H9 (cell line): ENCODE measurements around the gene NRG2. TPM values are rescaled to one million over a fixed set of nuclear protein-coding genes. Genes with fewer than 3 reads are reported as not detected.

Source experiments
- DNase-seq: peaks from one replicate; pipeline ENCODE4 v3.0.0-alpha.2; 2017
- H2AFZ ChIP-seq: one replicate; pipeline ENCODE4 v1.6.1; 2013; ENCODE audit warnings: mild to moderate bottlenecking, low read length, control low read depth, moderate library complexity
- H2AK5ac ChIP-seq: 2 replicates; pipeline ENCODE4 v1.6.1; 2013; ENCODE audit warnings: low read length, control low read depth, mixed read lengths; ENCODE audit not compliant: insufficient read length
- H2BK120ac ChIP-seq: one replicate; pipeline ENCODE4 v1.6.1; 2013; ENCODE audit warnings: low read depth, mild to moderate bottlenecking, low read length, control low read depth, inconsistent platforms; ENCODE audit not compliant: poor library complexity, severe bottlenecking
- H2BK12ac ChIP-seq: 2 replicates; pipeline ENCODE4 v1.6.1; 2013; ENCODE audit warnings: low read length, control low read depth, mixed read lengths, low read depth; ENCODE audit not compliant: insufficient read length
- H2BK15ac ChIP-seq: 2 replicates; pipeline ENCODE4 v1.6.1; 2013; ENCODE audit warnings: low read depth, low read length, control low read depth
- H2BK20ac ChIP-seq: one replicate; pipeline ENCODE4 v1.6.1; 2013; ENCODE audit warnings: low read depth, mild to moderate bottlenecking, low read length, control low read depth, inconsistent platforms; ENCODE audit not compliant: poor library complexity, severe bottlenecking
- H2BK5ac ChIP-seq: 2 replicates; pipeline ENCODE4 v1.6.1; 2013; ENCODE audit warnings: low read length, control low read depth, mixed read lengths; ENCODE audit not compliant: insufficient read length
- H3K14ac ChIP-seq: 2 replicates; pipeline ENCODE4 v1.6.1; 2013; ENCODE audit warnings: low read length, control low read depth; ENCODE audit not compliant: insufficient read depth
- H3K18ac ChIP-seq: 2 replicates; pipeline ENCODE4 v1.6.1; 2013; ENCODE audit warnings: low read depth, mild to moderate bottlenecking, mixed read lengths, low read length, control low read depth; ENCODE audit not compliant: insufficient read length
- H3K23ac ChIP-seq: 2 replicates; pipeline ENCODE4 v1.6.1; 2013; ENCODE audit warnings: low read length, control low read depth, mixed read lengths, low read depth; ENCODE audit not compliant: insufficient read length
- H3K23me2 ChIP-seq: 2 replicates; pipeline ENCODE4 v1.6.1; 2013; ENCODE audit warnings: low read depth, mild to moderate bottlenecking, mixed read lengths, low read length, control low read depth; ENCODE audit not compliant: insufficient read length, poor library complexity, severe bottlenecking
- H3K27ac ChIP-seq: 2 replicates; pipeline ENCODE4 v1.5.1; 2013; ENCODE audit warnings: low read length, control low read depth, mixed read lengths, low read depth; ENCODE audit not compliant: insufficient read length
- H3K27me3 ChIP-seq: 2 replicates; pipeline ENCODE4 v1.6.1; 2013; ENCODE audit warnings: low read length, control low read depth, inconsistent platforms; ENCODE audit not compliant: insufficient read depth
- H3K4ac ChIP-seq: 2 replicates; pipeline ENCODE4 v1.6.1; 2013; ENCODE audit warnings: low read depth, mild to moderate bottlenecking, control low read depth, inconsistent platforms, low read length, moderate library complexity
- H3K4me1 ChIP-seq: 2 replicates; pipeline ENCODE4 v1.6.1; 2013; ENCODE audit warnings: low read length, control low read depth, inconsistent platforms; ENCODE audit not compliant: insufficient read depth
- H3K4me2 ChIP-seq: 2 replicates; pipeline ENCODE4 v1.6.1; 2013; ENCODE audit warnings: low read length, control low read depth, mixed read lengths; ENCODE audit not compliant: insufficient read length, insufficient read depth
- H3K56ac ChIP-seq: 2 replicates; pipeline ENCODE4 v1.6.1; 2013; ENCODE audit warnings: low read depth, mild to moderate bottlenecking, mixed read lengths, low read length, control low read depth; ENCODE audit not compliant: insufficient read length
- H3K79me1 ChIP-seq: 2 replicates; pipeline ENCODE4 v1.6.1; 2013; ENCODE audit warnings: low read depth, mild to moderate bottlenecking, moderate library complexity, low read length, control low read depth, inconsistent platforms; ENCODE audit not compliant: insufficient read depth, poor library complexity, severe bottlenecking
- H3K79me2 ChIP-seq: 2 replicates; pipeline ENCODE4 v1.6.1; 2013; ENCODE audit warnings: low read length, control low read depth, inconsistent platforms; ENCODE audit not compliant: insufficient read depth
- H3K9ac ChIP-seq: 2 replicates; pipeline ENCODE4 v1.6.1; 2013; ENCODE audit warnings: low read length, control low read depth, mixed read lengths; ENCODE audit not compliant: insufficient read length; ENCODE audit errors: extremely low read depth
- H3K9me3 ChIP-seq: one replicate; pipeline ENCODE4 v1.6.1; 2013; ENCODE audit warnings: low read depth, low read length, inconsistent platforms; ENCODE audit not compliant: control insufficient read depth
- H3T11ph ChIP-seq: one replicate; pipeline ENCODE4 v1.6.1; 2013; ENCODE audit warnings: mild to moderate bottlenecking, low read length, control low read depth, inconsistent platforms
- H4K20me1 ChIP-seq: one replicate; pipeline ENCODE4 v1.6.1; 2013; ENCODE audit not compliant: control insufficient read depth, insufficient read length, insufficient read depth
- H4K5ac ChIP-seq: 2 replicates; pipeline ENCODE4 v1.6.1; 2013; ENCODE audit warnings: low read depth, mild to moderate bottlenecking, mixed read lengths, low read length, control low read depth; ENCODE audit not compliant: insufficient read length
- H4K8ac ChIP-seq: replicated peaks from 2 replicates; pipeline ENCODE4 v1.6.1; 2013; ENCODE audit warnings: low read length, control low read depth, mixed read lengths, low read depth; ENCODE audit not compliant: insufficient read length
- H4K91ac ChIP-seq: 2 replicates; pipeline ENCODE4 v1.6.1; 2013; ENCODE audit warnings: low read depth, mild to moderate bottlenecking, moderate library complexity, mixed read lengths, low read length, control low read depth; ENCODE audit not compliant: insufficient read length
- H3K27ac Mint-ChIP-seq, 3 experiments: 2 replicates in 2 of 3; 3 replicates in 1 of 3; pipeline ENCODE4 v1.8.0; 2020 to 2021; ENCODE audit warnings: mixed read lengths in 3 of 3, mild to moderate bottlenecking in 1 of 3, moderate library complexity in 1 of 3
- H3K27me3 Mint-ChIP-seq: 2 replicates; pipeline ENCODE4 v1.8.0; 2021; ENCODE audit warnings: low read depth, mild to moderate bottlenecking, moderate library complexity, mixed read lengths
- H3K36me3 Mint-ChIP-seq, 3 experiments: 2 replicates in 2 of 3; 3 replicates in 1 of 3; pipeline ENCODE4 v1.8.0; 2020 to 2021; ENCODE audit warnings: low read depth in 3 of 3, mixed read lengths in 3 of 3; ENCODE audit not compliant: insufficient read depth in 1 of 3
- H3K4me1 Mint-ChIP-seq, 2 experiments: 2 replicates each; pipeline ENCODE4 v1.8.0; 2020; ENCODE audit warnings: mixed read lengths in 2 of 2
- H3K4me3 Mint-ChIP-seq, 2 experiments: 2 replicates in 1 of 2; 3 replicates in 1 of 2; pipeline ENCODE4 v1.8.0; 2020 to 2021; ENCODE audit warnings: mild to moderate bottlenecking in 2 of 2, mixed read lengths in 2 of 2, moderate library complexity in 1 of 2
- H3K9me3 Mint-ChIP-seq, 2 experiments: 2 replicates in 1 of 2; 3 replicates in 1 of 2; pipeline ENCODE4 v1.8.0; 2020; ENCODE audit warnings: mild to moderate bottlenecking in 2 of 2, mixed read lengths in 2 of 2, moderate library complexity in 1 of 2
- CTCF ChIP-seq: fragments of 200-600 bp; sonication (generic); conservative IDR thresholded peaks from 3 replicates; pipeline ENCODE4 v1.8.0; 2021; ENCODE audit warnings: antibody characterized with exemption, mild to moderate bottlenecking
- WGBS: extraction: QIAGEN DNeasy Blood & Tissue Kit; methylation state at CpG from one replicate; pipeline ENCODE4 v1.1.7; 2013; ENCODE audit warnings: missing lambda C conversion rate, low lambda C conversion rate, mixed read lengths; ENCODE audit not compliant: insufficient read length; ENCODE audit errors: extremely low coverage; 5-methylcytosine and 5-hydroxymethylcytosine counted together
- total RNA-seq: library from RNA; stranded (reverse); gene quantifications from 2 replicates; pipeline ENCODE4 v1.2.1, GENCODE V29; 2021

NRG2 gene
- total RNA-seq, 1 experiment from 2014 or later, result not detected

GRCh38 chr5:139896718-139897117, 146.4 kb downstream of the NRG2 start:
- Mint-ChIP-seq H3K9me3 (no peaks in the 10 kb centered on the region; a peak in 1 of 5 replicates), H3K36me3 (no peaks in the 10 kb centered on the region; a peak in 1 of 7 replicates), H3K4me3 (no peak overlapping the region), H3K27ac (no peak overlapping the region; a peak in 1 of 7 replicates), H3K27me3 (peaks cover 76% of the 10 kb centered on the region), H3K4me1 (no peaks in the 10 kb centered on the region)
- Histone ChIP-seq H3K14ac (no peak overlapping the region), H3K79me1 (no peaks in the 10 kb centered on the region), H3K79me2 (no peaks in the 10 kb centered on the region), H4K20me1 (no peaks in the 10 kb centered on the region), H3K18ac (no peak overlapping the region), H3K4me1 (no peaks in the 10 kb centered on the region), H2BK120ac (no peak overlapping the region), H3K4ac (no peak overlapping the region), H3K23me2 (no peaks in the 10 kb centered on the region), H3K4me2 (no peak overlapping the region), H3T11ph (no peak overlapping the region), H3K56ac (no peak overlapping the region), H3K23ac (no peak overlapping the region), H3K9me3 (no peaks in the 10 kb centered on the region), H4K91ac (no peak overlapping the region), H4K5ac (no peak overlapping the region), H2BK20ac (no peak overlapping the region), H2BK12ac (no peak overlapping the region), H2AK5ac (no peak overlapping the region), H4K8ac (no peak overlapping the region), H2BK15ac (no peak overlapping the region), H3K27me3 (peaks cover 19% of the 10 kb centered on the region; the same call in 1 of the 2 replicates), H3K27ac (no peak overlapping the region), H2BK5ac (no peak overlapping the region), H2AFZ (no peak overlapping the region), H3K9ac (no peak overlapping the region)
- no peak for TF ChIP-seq CTCF
- WGBS, result no CpG with 5 or more reads among the region's 4 CpGs
- no peak for DNase-seq
